K562 (cell line): ENCODE data around the gene HCFC1R1. TPM values are rescaled to one million over a fixed set of nuclear protein-coding genes. Genes with fewer than 3 reads are reported as not detected.

Experiments
- ATAC-seq: fragments of 200-7000 bp; cut with Tn5 transposase; 3 replicates; pipeline ENCODE4 v1.9.1; 2020; ENCODE audit warnings: moderate library complexity
- BruUV-seq: library from RNA; stranded (reverse); fragments of 400-500 nt; replicated peaks from 2 replicates; lab custom pipeline; 2021; lab: Mats Ljungman, UMichigan
- CTCF ChIA-PET: fragments of 300-600 bp; formaldehyde crosslinking; extraction: SDS; loops from one replicate; lab custom pipeline; 2021; ENCODE audit warnings: low intra/inter-chr PET ratio; lab: Yijun Ruan, JAX
- POLR2A ChIA-PET: fragments of 300-600, 350-650 bp; sonication (Branson Sonifier 250); formaldehyde crosslinking; extraction: SDS; loops from one replicate; lab custom pipeline; 2021; ENCODE audit warnings: antibody characterized with exemption, inconsistent platforms; lab: Yijun Ruan, JAX
- DNase-seq, 4 experiments: peaks; one replicate each; pipeline versions ENCODE4 v3.0.0 to v3.0.0-alpha.2; 2011 to 2018; ENCODE audit warnings: low spot score in 3 of 4, mixed read lengths in 3 of 4; ENCODE audit errors: extremely low read depth in 1 of 4
- FAIRE-seq: peaks from 2 replicates; lab custom pipeline; 2011; peaks lifted over from hg19 to GRCh38; lab: Jason Lieb, UNC
- H2AFZ ChIP-seq: 2 replicates; pipeline ENCODE4 v1.6.0; 2011; ENCODE audit warnings: low read depth, low read length, control low read depth, inconsistent platforms
- H3K27ac ChIP-seq: fragments of 200-600 bp; 3 replicates; pipeline ENCODE4 v1.8.0; 2011; ENCODE audit warnings: low read depth, mild to moderate bottlenecking, control low read depth, inconsistent platforms, low read length, moderate library complexity, mixed read lengths; ENCODE audit errors: extremely low read depth
- H3K27me3 ChIP-seq, 2 experiments: fragments of 300-600 bp in 1 of 2; 2 replicates in 1 of 2; 3 replicates in 1 of 2; pipeline versions ENCODE4 v1.6.0 to v1.8.0; 2011; ENCODE audit warnings: inconsistent platforms in 2 of 2, low read length in 2 of 2, mild to moderate bottlenecking in 1 of 2, mixed read lengths in 1 of 2, moderate library complexity in 1 of 2; ENCODE audit not compliant: control insufficient read depth in 2 of 2, insufficient read depth in 2 of 2
- H3K36me3 ChIP-seq: fragments of 300-600 bp; 3 replicates; pipeline ENCODE4 v1.8.0; 2011; ENCODE audit warnings: mild to moderate bottlenecking, low read length, inconsistent platforms; ENCODE audit not compliant: control insufficient read depth, insufficient read depth
- H3K4me1 ChIP-seq, 2 experiments: fragments of 200-600 bp in 1 of 2; replicated peaks in 1 of 2; 2 replicates in 1 of 2; 3 replicates in 1 of 2; pipeline versions ENCODE4 v1.5.1 to v1.8.0; 2011; ENCODE audit warnings: inconsistent platforms in 2 of 2, low read length in 2 of 2, mild to moderate bottlenecking in 1 of 2, mixed read lengths in 1 of 2, moderate library complexity in 1 of 2; ENCODE audit not compliant: control insufficient read depth in 2 of 2, insufficient read depth in 2 of 2
- H3K4me2 ChIP-seq: 2 replicates; pipeline ENCODE4 v1.6.1; 2011; ENCODE audit warnings: low read length, control low read depth, inconsistent platforms, mixed read lengths; ENCODE audit not compliant: insufficient read depth
- H3K4me3 ChIP-seq: fragments of 200-600 bp; sonication (generic), shearing (Covaris generic); 2 replicates; pipeline ENCODE4 v1.5.1; 2016; ENCODE audit warnings: control low read depth, inconsistent platforms
- H3K79me2 ChIP-seq: fragments of 200-600 bp; 3 replicates; pipeline ENCODE4 v1.8.0; 2011; ENCODE audit warnings: low read length, inconsistent platforms; ENCODE audit not compliant: control insufficient read depth, insufficient read depth
- H3K9ac ChIP-seq, 2 experiments: 2 replicates each; pipeline versions ENCODE4 v1.6.0 to v1.6.1; 2011; ENCODE audit warnings: low read depth in 2 of 2, low read length in 2 of 2, control low read depth in 1 of 2, inconsistent platforms in 1 of 2, mild to moderate bottlenecking in 1 of 2, mixed read lengths in 1 of 2; ENCODE audit not compliant: insufficient read depth in 1 of 2
- H3K9me1 ChIP-seq: one replicate; pipeline ENCODE4 v1.6.0; 2011; ENCODE audit warnings: inconsistent platforms, mild to moderate bottlenecking, low read length, moderate library complexity; ENCODE audit not compliant: control insufficient read depth, insufficient read depth
- H3K9me3 ChIP-seq: replicated peaks from 2 replicates; pipeline ENCODE4 v1.5.1; 2011; ENCODE audit warnings: low read depth, low read length, inconsistent platforms; ENCODE audit not compliant: control insufficient read depth, insufficient read depth
- H4K20me1 ChIP-seq: replicated peaks from 2 replicates; pipeline ENCODE4 v1.6.1; 2011; ENCODE audit warnings: low read length, inconsistent platforms, mixed read lengths; ENCODE audit not compliant: control insufficient read depth, insufficient read depth
- ATF7 ChIP-seq: fragments of 450-650 bp; IDR thresholded peaks from 2 replicates; pipeline ENCODE4 v1.7.1; 2014; ENCODE audit warnings: mild to moderate bottlenecking, moderate library complexity
- BMI1 ChIP-seq: fragments of 150-350 bp; IDR thresholded peaks from 2 replicates; pipeline ENCODE4 v1.6.1; 2014; ENCODE audit warnings: low read length
- EZH2 ChIP-seq: IDR thresholded peaks from 2 replicates; pipeline ENCODE4 v1.6.1; 2012; ENCODE audit warnings: low read depth, mild to moderate bottlenecking, inconsistent platforms, low read length, borderline replicate concordance
- ZNF764 ChIP-seq: fragments of 250-450 bp; sonication (Bioruptor Pico); IDR thresholded peaks from 2 replicates; pipeline ENCODE4 v1.4.0; 2020; ENCODE audit warnings: low read depth, mild to moderate bottlenecking, moderate library complexity
- WGBS: fragments of 100-300 bp; shearing (Covaris generic); methylation state at CpG from one replicate; pipeline ENCODE4 v1.1.6; 2016; ENCODE audit warnings: low coverage, mixed read lengths; ENCODE audit not compliant: insufficient coverage; ENCODE audit errors: missing lambda C conversion rate; 5-methylcytosine and 5-hydroxymethylcytosine counted together
- in situ Hi-C: fragments of 300-500 bp; cut with MboI; formaldehyde crosslinking; loops from 4 replicates; pipeline ENCODE4 v1.15.0; 2018; ENCODE audit warnings: inconsistent platforms, mixed read lengths
- intact Hi-C: fragments of 100-400 bp; cut with micrococcal nuclease; formaldehyde crosslinking; loops from 2 replicates; pipeline ENCODE4 v1.14.2; 2022
- polyA plus RNA-seq, 8 experiments: library from polyadenylated mRNA; depleted of rRNA in 4 of 8; stranded (reverse) in 5 of 8; unstranded in 3 of 8; fragments of >200 nt; fragmentation: Nextera tagmentation in 2 of 8; fragmentation: Illumina TruSeq in 1 of 8; extraction: Ambion mirVana in 2 of 8; extraction: Trizol in 1 of 8; gene quantifications; 2 replicates each; pipeline versions ENCODE4 v1.2.1 to v1.2.3, GENCODE V29; 2011 to 2014; ENCODE audit warnings: inconsistent platforms in 1 of 8, missing spikeins in 1 of 8
- total RNA-seq, 7 experiments: library from RNA; depleted of rRNA in 6 of 7; stranded (reverse); fragments of >200 nt in 6 of 7; fragmentation: Illumina TruSeq in 2 of 7; extraction: Trizol in 2 of 7; gene quantifications; 2 replicates each; pipeline versions ENCODE4 v1.2.1 to v1.2.3, GENCODE V29; 2011 to 2021; ENCODE audit warnings: low replicate concordance in 1 of 7
- TF ChIP-seq, protein P1 (sequence below), 2 experiments: fragments of 450-650 bp; conservative IDR thresholded peaks; 2 replicates each; pipeline ENCODE4 v1.6.1; 2017; ENCODE audit warnings: mild to moderate bottlenecking in 2 of 2, moderate library complexity in 2 of 2

HCFC1R1 gene
- total and polyA plus RNA-seq, 9 of the 15 experiments (the other 6 are each of a cell fraction or from before 2014, with no cell fraction given), result 2.2 to 29.0 (median 11.2) TPM

DNA sequence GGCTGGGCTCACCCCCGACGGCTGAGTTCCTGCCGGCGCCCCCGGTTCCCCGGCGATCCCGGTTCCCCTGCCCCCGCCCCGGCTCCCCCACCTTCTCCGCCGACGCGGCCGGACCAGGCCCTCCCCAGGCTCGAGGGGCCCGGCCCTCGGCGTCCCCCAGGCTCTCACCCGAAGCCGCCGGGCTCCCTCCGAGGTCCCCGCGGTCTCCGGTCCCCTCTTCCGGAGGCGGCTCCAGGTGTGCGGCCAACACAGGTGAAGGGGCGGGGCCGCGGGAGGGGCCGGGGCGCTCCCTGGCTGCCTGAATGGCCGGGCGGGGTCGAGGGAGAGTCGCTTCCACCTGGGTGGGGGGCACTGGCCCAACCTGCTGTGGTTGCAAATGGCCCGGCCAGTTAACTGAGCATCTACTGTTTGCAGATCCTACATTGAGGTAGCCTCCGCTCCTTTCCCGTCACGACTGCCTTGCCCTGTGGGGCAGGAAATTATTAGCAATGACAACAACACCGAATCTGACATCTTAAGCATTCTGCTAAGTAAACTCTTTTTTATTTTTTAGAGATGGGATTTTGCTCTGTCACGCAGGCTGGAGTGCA is 13.1 kb upstream of the HCFC1R1 start, which contains the start of gene BICDL2:
Gene BICDL2, minus strand, starts transcription at position 219 of the 590 bp plus-strand sequence. CDS start 1,448 bp downstream, outside the sequence.
- H3K9me1 ChIP-seq, result no peaks in the 10 kb centered on the region
- no peaks in the 10 kb centered on the region for H3K9me3 ChIP-seq
- no peak within 1 kb of the TSS for H3K4me3 ChIP-seq
- no peaks in the 10 kb centered on the region for H3K79me2 ChIP-seq
- no peaks in the 10 kb centered on the region for H3K36me3 ChIP-seq
- no peak within 1 kb of the TSS for H3K27ac ChIP-seq
- WGBS, result 3% methylated on average over 13 of the region's 44 CpGs
- in situ Hi-C loops, result no loop called here
- DNase-seq (peak in 1 of 4 experiments; percentile 16), FAIRE-seq (no peak), ATAC-seq (no peak)
- H3K27me3 ChIP-seq, result peaks cover 58 to 77% of the 10 kb centered on the region in 2 experiments
- intact Hi-C loops, result no loop called here
- CTCF ChIA-PET, result no interaction called here
- H3K4me1 ChIP-seq, result peaks cover 0 to 16% of the 10 kb centered on the region in 2 experiments; a peak in 3 of 5 replicates
- no TSS peak for BruUV-seq
- H3K4me2 ChIP-seq, result no peak within 1 kb of the TSS
- peaks cover 8% of the 10 kb centered on the region for H4K20me1 ChIP-seq
- POLR2A ChIA-PET, result no interaction called here
- H2AFZ ChIP-seq, result no peak within 1 kb of the TSS
- TF ChIP-seq ZNF764 (CRISPR knock-in tag), result no peak
- TF ChIP-seq BMI1, result no peak
- no peak for TF ChIP-seq ATF7
- TF ChIP-seq, protein P1, sequence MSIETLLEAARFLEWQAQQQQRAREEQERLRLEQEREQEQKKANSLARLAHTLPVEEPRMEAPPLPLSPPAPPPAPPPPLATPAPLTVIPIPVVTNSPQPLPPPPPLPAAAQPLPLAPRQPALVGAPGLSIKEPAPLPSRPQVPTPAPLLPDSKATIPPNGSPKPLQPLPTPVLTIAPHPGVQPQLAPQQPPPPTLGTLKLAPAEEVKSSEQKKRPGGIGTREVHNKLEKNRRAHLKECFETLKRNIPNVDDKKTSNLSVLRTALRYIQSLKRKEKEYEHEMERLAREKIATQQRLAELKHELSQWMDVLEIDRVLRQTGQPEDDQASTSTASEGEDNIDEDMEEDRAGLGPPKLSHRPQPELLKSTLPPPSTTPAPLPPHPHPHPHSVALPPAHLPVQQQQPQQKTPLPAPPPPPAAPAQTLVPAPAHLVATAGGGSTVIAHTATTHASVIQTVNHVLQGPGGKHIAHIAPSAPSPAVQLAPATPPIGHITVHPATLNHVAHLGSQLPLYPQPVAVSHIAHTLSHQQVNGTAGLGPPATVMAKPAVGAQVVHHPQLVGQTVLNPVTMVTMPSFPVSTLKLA (conservative IDR thresholded peaks at IDR 0.05), result no peak
- TF ChIP-seq EZH2, result peak; percentile 90; the same call in 1 of the 2 replicates
- peak within 1 kb of the TSS in 1 of 2 experiments; percentile 71; a peak in 2 of 4 replicates for H3K9ac ChIP-seq
